Stimulated activated CD8-positive, alpha-beta memory T cell treated with anti-CD3 and anti-CD28 coated beads, Interleukin-15, amount 100 ng/mL, for 24 hours (primary cell): ENCODE data around the gene PAXX.
"Not testable (repeated sequence)": the region's sequence is repeated elsewhere in the genome, so short reads cannot be mapped to it uniquely, and the experiment has no call there.

Experiments used
- DNase-seq: peaks from one replicate; pipeline ENCODE4 v3.0.0-alpha.2; 2020; ENCODE audit warnings: low read depth

The PAXX gene

GRCh38 chr9:136983167-136983566 is 9.1 kb upstream of the PAXX start:
- no peak for DNase-seq

DNA sequence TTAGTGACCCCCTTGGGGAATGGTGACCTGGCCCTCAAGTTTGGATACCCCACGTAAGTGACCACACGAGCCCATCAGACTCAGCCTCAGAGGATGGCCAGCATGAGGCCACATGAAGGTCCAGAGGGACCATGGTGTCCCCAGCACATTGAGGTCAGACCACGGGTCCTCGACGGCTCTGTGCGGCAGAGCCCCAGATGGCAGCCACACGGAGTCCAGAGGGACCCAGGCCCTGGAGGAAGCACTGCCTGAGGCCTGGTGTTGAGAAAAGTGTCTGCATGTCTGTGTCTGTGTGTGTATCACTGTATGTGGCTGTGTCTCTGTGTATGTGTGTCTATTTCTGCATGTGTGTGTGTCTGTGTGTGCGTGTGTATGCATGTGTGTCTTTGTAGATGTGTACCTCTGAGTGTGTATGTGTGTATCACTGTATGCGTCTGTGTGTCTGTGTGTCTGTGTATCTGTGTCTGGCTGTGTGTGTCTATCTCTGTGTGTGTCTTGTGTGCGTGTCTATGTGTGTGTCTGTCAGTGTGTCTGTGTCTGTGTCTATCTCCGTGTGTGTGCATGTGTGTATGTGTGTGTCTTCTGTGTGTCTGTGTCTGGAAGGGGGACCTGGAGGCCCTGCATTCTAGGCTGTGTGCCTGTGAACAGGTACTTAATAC is 8.4 kb upstream of the PAXX start:
- no peak for DNase-seq

DNA sequence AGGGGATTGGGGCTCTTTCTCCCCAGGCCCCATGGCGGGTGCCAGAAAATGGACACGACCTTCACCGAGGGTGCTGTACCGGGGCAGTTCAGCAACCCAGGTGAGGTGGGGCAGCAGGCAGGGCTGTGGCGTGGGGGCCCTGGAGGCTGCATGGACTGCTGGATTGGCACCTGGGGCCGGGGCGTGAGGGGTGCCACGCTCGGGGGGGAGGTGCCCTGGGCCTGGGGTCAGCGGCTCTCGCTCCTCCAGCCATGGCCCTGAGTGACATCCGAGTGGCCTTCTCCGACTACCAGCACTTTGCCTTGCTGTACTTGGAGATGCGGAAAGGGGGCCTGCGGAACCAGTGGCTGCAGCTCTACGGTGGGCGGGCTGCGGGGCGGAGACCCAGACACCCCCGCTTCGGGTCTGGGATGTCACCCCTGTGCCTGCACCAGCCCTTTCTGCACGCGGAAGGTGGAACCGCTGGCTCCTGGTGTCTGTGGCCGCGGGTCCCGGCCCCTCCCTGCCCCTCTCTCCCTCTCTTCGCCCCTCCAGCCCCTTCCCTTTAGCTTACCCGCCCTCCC is 7.7 kb upstream of the PAXX start:
- no peak for DNase-seq

DNA sequence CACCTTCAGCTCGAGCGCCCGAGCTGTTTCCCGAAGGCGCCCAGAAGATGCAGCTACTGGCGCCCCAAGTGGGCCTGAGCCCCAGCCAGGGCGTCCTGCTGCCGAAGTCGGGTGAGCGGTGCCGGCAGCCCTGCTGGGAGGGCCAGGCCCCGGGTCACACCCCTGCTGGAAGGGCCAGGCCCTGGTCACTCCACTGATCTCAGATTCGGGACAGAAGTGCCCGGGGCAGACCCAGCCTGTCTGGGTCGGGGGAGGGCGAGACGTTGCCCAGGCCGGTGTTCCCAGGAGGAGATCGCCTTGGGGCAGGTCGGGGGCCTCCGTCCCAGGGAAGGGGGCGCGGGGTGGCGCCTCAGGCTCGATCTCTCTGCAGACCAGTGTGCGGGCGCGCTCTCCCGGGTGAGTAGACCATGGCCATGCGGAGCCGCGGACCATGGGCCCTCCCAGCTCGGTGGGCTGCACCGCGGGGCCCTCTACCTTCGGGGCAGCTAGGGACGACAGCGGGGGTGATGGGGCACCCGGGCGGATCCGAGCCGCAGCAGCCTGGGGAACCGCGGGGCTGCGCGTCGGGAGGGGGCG is 7.1 kb upstream of the PAXX start:
- DNase-seq, result no peak

- DNase-seq, result no peak
Measured at GRCh38 chr9:136985853-136986252, 6.4 kb upstream of the PAXX start.

DNA sequence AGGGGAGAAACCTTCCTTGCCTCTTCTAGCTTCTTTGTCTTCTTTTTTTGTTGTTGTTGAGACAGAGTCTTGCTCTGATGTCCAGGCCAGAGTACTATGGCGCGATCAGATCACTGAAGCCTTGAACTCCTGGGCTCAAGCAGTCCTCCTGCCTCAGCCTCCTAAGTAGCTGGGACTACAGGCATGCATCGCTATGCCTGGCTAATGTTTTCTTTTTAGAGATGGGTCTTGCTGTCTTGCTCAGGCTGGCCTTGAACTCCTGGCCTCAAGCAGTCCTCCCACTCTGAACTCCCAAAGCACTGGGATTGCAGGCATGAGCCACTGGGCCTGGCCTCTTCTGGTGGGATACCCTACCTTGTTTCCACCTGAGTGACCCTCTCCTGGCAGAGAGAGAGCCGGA is 3.4 kb upstream of the PAXX start:
- no peak for DNase-seq

- DNase-seq, result no peak
Measured at GRCh38 chr9:136990242-136990911, 1.8 kb upstream of the PAXX start.

- DNase-seq, result no peak
Measured at GRCh38 chr9:136992819-136993369, 672 bp downstream of the PAXX start.

GRCh38 chr9:136994180-136994887 is 2.1 kb downstream of the PAXX start:
- DNase-seq, result no peak

DNA sequence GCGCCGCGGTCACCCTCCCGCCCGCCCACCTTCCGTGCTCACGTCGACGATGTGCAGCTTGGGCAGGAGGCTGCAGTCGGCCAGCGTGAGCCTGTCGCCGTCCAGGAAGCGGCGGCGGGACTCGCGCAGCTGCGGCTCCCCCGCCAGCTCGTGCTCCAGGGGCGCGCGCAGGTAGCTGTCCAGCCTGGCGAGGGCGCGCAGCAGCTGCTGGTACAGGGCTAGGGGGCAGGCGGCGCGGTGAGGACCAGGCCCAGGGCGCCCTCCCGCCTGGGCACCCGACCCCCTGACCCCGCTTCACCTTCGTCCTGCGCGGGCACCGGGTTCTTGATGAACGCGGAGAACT is 2.6 kb downstream of the PAXX start:
- DNase-seq, result no peak

DNA sequence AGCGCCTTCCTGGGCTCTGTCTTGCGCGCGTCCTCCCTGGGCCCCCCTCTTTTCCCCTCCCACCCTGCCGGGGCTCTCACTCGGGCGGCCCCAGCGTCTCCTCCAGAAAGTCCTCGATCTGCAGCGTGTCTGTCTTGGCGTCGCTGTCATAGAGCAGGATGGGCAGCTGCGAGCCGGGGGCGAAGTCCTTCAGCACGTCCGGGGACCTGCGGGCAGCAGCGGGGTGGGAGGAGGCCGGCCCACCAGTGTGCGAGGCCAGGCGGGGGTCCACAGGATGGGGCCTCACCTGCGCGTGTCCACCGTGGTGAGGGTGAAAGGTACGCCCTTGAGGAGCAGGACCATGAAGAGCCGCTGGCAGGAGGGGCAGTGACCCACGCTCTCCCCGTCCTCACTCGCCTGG is 3.1 kb downstream of the PAXX start:
- no peak for DNase-seq

GRCh38 chr9:136995772-136996311 is 3.6 kb downstream of the PAXX start:
- no peak for DNase-seq

DNA sequence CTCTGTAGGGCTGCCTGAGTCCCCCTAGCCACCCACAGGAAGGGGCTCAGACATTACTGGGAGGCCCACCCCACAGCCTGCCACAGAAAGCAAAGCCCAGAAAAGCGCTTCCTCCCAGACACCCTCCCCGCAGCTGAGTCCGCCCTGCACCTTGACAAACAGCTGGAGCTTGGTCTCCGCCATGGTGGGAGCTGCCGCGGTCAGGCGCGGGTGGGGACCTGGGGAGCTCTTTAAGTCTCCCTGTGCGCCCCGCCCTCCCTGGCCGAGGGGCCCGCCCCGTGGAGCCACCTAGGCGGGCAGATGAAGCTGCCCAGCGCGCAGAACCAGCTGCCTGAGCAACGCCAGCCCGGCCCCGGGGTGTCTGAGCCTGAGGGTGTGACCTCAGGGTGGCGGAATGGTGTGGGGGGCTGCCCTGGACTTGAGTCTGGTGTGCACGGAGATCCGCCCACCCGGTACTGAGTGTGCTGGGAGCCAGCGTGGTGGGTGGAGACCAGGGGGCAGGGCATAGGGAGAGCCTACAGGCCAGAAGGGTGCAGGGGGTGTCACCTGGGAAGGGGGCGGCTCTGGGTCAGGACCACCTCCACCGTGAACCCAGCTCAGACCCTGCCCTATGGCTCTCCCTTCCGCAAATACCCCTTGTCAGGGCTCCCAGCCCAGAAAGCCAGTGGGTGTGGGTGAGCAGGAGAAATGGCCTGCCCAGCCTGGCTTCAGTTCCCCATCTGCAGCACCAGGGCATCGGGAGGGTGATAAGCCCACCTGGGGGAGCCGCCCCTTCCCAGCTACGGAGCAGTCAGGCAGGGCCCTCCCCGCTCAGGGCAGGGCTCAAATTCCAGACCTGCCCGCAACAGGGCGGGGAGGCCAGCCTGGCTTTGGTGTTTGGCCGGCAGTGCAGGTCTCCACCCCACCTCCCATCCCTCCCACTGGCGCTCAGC is 4.4 kb downstream of the PAXX start, which contains the start of gene CLIC3:
CLIC3 (minus strand) TSS at position 208 of the 932 bp plus-strand sequence; CDS start at position 183, 25 bp downstream.
- peak; percentile 24 for DNase-seq

GRCh38 chr9:136997371-136997770 is 5.1 kb downstream of the PAXX start:
- no peak for DNase-seq

- DNase-seq, result no peak
Measured at GRCh38 chr9:136997830-136998234, 5.6 kb downstream of the PAXX start.

GRCh38 chr9:137000177-137000930 is 8.1 kb downstream of the PAXX start:
- no peak for DNase-seq

DNA sequence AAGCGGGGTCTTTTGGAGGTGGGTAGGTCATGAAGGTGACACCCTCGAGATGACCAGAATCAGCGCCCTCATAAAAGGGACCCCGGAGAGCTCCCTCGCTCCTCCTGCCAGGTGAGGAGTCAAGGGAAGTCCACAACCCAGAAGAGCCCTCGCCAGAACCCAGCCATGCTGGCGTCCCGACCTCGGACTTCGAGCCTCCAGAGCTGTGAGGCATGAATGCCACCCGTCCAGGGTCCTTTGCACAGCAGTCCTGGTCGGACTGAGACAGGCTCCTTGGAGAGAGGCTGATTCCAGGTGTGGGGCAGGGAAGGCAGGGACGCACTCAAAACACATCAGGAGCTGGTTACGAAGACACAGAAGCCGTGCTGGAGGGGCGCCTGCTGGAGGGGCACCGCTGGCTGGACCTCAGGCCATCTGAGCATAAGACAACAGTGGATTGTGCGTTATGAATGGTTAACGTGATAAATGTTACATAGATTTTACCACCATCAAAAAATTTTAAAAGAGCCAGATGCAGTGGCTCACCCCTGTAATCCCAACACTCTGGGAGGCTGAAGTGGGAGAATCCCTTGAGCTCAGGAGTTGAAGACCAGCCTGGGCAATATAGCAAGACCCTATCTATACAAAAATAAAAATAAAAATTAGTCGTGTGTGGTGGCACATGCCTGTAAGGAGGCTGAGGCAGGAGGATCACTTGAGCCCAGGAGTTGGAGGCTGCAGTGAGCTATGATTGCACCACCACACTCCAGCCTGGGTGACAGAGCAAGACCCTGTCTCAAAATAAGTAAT is 9.8 kb downstream of the PAXX start:
- no peak for DNase-seq

GRCh38 chr9:137002646-137003041 is 10.4 kb downstream of the PAXX start:
- DNase-seq, result no peak

GRCh38 chr9:137004285-137004684 is 12.1 kb downstream of the PAXX start:
- DNase-seq, result not testable (repeated sequence)
